Measurements from ENCODE around the gene PNLIP.

PNLIP gene

DNA sequence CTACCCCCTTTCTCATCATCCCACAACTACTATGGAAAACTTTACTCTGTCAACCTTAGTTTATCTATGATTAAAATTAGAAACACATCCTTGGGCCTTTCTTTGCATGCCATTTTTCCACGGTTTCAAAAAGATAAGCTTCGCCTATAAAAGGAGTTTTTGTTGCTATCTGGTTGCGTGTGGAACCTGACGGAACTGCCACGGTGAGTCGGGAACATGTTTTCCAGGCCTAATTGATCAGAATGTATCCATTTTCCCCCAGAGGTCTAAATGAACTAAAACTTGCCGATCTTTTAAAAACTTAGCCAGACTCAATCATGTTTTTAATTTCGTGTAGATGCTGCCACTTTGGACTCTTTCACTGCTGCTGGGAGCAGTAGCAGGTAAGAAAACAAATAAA is at the start of gene PNLIP:
Gene PNLIP (plus strand): TSS at position 176 of the 400 bp plus-strand sequence. CDS start 162 bp downstream, at position 338.
- no peak for DNase-seq

DNA sequence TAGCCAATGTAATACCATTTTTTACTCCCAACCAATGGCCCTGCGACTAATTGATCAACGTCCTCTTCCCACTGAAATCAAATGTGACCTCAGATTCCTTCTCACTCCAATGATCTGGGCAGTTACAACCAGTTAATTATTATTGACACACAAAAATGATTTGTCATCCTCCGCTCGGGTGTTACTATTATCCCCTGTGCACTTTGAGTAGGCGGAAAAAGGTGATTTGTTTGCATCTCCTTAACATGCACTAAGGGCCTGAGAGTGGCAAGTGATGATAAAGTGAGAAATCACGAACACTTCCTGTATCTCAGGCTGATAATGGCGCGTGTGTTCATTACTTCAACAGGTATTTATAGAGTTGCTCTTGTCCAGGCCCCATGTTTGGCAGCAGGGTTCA is 40.9 kb upstream of the PNLIP start:
- DNase-seq = no peak

DNA sequence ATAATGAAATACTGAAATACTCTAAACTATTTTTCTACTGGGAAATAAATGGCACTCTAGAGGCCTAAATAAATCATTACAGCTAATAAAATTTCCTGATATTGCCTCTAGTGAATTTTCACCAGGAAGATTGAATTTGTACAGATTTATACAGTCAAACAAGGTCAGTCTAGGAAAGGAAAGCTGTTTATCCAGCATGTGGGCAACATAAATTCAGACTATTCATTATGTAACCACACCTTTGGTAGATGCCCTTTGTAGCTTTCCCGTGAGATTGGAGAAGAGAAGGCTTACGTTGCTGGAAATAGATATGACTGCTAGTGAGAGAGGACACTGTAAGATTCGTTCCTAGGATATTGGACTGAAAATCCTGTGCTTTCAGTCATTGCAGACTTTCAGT is 35.2 kb upstream of the PNLIP start:
- DNase-seq = no peak

DNA sequence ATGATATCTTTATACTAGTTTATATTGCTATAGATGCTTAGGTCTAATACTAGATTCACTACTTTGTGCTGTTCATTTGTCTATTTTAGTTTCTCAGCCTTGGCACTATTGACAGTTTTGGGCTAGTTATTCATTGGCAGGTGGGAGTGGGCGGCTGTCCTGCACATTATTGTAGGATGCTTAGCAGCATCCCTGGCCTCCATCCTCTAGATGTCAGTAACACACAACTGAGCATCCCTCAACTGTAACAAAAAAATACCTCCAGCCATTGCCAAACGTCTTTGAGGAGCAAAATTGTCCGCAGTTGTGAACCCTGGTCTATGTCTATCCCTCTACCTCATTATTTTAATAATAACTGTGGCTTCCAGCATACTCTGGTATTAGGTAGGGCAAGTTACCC is 34.4 kb upstream of the PNLIP start:
- DNase-seq = no peak

DNA sequence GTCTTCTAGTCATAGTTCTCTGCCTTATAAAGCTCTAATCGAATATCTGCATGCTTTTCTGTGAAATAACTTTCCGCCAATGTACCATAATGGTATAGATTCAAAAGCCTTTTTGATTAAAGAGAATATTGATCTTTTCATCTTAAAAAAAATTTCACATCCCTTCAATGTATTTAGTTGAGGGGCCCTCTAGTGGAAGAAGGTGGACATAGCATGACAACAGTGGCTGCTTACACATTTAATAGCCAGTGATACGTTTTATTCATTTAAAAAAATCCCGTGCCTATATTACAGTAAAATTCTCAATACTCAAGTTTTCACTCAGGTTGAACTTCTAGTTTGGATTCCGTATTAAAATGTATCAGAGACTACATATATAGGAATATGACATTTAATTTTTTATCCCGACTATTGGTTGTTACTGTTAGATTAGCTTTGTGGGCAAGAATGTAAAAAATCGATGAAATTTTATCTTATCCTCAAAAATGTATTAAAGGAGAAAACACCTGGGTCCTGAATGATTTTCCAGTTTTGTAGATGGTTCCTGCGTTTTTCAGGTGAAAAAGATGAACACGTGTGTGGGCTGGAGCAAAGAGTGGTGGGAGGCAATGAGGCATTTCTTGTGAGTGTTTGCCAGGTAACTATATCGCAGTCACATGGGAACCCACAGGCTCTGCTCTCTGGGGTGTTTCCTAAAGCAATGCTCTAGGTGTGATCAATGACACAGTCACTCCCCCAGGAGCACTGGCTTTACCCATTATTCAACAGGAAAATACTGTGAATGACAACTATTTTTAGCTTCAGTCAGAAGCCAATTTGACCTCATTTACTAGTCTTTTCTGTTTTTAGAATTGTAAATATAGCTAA is 24.1 kb upstream of the PNLIP start:
- no peak for DNase-seq

DNA sequence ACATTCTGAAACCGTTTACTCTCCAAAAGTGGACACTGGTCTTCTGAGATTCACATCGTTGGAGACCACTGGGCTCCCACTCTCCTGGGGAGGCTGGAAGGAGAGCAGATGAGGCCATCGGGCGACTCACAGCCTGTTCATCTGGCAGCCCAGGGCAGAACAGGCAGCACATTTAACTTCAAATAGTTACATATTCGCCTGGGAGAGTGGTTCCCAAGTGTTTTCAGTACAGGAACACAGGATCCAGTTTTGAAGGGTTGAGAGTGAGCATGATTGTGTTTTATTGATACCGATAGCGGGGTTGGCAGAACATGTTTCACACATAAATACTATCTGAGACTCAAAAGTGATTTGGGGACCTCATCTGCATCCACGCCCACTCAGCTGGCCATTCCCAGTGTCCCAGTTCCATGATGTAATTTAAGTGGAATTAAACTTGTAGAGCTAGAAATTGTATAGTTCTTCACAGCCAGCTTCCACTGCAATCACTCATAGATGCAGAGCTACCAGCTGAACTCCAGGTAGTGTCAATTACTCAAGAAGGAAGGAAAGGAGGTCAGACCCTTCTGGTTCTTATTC is 22.8 kb upstream of the PNLIP start:
- no peak for DNase-seq

DNA sequence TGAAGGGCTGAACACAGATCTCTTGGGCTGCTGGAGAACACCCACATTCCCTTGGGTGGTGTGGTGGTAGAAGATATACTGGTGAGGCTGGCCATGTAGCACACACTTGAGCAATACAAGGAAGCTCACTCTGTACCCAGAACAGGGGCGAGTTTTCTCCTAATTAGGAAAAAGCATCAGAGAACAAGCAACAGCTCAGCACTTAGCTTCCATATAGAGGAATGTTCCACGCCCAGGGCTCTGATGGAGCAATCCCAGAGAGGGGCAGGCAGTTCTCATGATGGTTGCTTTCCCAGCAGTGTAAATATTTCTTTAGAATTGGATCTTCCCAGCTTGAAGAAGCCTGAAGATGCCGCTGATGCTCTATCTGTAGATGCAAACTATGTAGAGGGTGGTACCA is 21.0 kb upstream of the PNLIP start:
- no peak for DNase-seq

DNA sequence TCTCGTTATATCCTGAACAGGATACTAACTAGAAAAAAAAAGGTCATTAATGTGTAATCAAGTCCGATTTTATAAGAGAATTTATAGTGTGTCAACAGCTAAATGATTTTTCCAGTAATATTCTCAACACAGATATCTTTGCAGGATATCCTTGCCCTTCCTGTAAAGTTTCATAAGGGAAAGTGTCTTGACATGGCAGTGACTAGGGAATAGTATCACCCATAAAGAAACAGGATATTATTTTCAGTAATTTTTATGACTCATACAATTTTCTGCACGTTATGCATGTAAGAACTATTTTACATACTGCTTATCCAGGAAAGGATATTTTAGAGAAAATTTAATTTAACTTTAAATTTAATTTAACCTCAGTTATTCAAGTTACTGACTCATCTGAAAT is 19.5 kb upstream of the PNLIP start:
- DNase-seq = no peak

DNA sequence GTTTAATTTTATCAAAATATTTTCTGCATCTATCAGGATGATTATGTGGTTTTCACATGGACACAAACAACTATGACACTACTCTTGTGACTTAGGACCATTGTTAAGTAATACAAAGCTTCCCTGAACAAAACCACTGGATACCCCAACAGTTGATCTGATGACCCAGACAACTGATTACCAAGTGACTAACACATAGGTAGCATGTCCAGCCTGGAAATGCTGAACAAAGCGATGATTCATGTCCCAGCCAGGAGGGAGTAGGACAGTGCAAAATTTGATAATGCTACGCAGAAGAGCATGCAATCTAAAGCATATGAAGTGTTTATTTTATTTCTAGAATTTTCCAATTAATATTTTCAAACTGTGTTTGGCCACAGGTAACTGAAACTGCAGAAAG is 8.9 kb upstream of the PNLIP start:
- DNase-seq = no peak

DNA sequence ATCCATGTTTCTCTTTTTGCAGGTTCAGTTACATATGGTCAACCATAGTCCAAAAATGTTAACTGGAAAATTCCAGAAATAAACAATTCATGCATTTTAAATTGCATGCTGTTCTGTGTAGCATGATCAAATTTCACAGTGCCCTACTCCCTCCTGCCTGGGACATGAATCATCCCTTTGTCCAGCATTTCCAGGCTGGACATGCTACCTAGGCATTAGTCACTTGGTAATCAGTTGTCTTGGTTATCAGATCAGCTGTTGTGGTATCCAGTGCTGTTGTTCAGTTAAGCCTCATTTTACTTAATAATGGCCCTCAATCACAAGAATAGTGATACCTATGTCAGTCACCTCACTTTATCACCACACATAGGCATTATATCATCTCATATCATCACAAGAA is 7.3 kb upstream of the PNLIP start:
- no peak for DNase-seq

DNA sequence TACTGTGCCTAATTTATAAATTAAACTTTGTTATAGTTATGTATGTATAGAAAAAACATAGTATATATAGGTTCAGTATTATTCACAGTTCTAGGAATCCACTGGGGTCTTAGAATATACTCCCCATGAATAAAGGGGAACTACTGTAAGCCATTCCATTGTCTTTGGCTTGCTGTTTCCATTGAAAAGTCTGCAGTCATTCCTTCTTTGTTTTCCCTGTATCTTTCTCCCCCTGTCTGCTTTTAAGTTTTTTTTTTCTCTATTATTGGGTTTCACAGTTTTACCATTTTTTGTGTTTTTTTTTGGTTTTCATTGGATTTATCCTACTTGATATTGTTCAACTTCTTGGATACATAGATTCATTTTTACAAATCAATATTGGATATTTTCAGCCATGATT is 6.7 kb upstream of the PNLIP start:
- DNase-seq = no peak

DNA sequence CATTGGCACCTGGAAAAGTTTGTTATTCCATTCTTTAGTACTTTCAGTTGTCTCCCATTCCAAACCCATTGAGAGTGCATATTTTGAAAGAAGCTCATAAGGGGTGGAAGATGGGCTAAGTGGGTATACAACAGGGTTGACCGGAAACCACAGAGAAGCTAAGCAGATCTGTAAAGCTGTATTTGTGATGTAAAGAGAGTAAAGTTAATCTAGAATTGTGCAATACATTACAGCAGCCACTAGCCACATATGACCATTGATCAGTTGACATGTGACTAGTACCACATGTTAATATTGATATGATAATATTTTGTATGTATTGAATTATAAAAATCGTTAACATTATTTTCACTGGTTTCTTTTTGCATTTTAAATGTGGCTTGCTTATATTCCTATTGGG is 4.9 kb upstream of the PNLIP start:
- no peak for DNase-seq

DNA sequence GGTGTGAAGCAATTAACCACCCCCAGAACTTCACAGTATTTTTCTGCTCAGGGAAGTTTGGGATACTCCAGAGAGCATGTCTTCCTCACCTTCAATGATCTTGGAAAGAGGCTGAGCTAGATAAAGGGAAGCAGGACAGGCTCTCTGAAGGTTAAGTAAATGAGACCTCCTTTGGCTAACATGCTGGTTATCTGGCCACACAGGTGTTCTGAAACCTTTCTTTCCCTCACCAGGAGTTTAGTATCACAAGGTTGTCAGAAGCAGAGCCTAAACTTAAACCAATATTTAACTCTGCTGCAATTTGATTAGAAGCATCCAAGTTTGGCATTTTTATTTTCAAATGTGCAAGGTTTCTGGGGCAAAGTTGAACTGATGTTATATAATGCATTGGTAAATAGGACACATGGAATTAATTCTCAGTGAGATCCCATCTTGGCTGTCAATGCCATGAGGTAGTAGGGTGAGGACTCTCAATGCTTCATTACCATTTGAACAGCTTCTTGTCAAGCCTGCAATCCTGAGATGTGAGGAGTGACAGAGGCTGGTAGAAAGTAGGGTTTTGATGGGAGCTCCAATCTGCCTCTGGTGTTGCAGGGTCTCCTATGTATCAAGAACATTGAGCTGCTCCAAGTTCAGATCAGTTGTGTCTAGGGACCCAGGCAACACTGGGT is 3.6 kb upstream of the PNLIP start:
- no peak for DNase-seq

DNA sequence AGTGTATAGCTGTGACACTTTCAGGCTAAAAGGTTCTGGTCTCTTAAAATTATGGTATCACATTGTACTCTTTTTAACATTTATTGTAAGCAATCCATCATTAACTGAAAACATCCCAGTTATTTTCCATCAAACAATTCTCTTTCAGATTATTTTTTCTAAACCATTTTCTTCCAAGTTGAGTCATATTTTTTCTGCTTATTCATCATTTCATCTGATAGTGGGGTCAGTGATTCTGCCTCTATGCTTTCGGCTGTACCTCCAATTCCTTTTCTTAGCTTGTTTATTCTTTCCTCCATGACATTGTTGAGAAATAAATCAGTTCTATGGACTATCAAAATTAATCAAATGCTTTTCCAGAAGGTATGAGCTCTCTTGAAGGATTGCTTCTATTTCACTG is 609 bp upstream of the PNLIP start:
- no peak for DNase-seq

DNA sequence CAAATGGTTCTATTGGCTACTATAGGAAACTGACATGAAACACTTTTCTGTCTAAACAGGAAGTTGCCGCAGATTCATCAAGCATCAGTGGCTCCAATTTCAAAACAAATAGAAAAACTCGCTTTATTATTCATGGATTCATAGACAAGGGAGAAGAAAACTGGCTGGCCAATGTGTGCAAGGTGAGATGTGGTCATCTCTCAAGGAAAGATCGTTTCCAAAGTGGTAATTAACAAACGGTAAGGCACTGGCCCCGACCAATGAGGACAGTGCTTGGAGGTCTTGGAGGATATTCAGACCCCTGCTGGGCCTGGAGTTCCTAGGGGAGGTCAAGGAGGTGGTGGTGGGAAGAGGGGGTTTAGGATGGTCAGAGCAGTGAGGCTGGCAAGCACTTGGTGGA is 2.6 kb downstream of the PNLIP start:
- DNase-seq = no peak

DNA sequence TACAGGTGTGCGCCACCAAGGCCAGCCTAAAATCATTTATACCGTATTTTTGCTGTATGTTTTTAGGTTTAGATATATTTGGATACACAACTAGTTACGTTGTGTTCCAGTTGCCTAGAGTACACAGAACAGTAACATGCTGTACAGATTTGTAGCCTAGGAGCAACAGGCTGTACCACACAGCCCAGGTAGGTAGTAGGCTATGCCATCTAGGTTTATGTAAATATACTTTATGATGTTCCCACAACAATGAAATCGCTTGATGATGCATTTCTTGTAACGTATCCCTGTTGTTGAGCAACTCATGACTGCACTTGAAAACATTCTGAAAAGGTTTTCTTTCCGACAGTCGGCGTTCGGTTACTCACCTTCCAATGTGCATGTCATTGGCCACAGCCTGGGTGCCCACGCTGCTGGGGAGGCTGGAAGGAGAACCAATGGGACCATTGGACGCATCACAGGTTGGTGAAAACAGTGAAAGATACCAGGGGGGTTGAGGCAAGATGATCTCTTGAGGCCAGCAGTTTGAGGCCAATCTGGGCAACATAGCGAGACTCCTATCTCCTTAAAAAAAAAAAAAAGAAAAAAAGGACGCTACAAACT is 7.7 kb downstream of the PNLIP start:
- no peak for DNase-seq

DNA sequence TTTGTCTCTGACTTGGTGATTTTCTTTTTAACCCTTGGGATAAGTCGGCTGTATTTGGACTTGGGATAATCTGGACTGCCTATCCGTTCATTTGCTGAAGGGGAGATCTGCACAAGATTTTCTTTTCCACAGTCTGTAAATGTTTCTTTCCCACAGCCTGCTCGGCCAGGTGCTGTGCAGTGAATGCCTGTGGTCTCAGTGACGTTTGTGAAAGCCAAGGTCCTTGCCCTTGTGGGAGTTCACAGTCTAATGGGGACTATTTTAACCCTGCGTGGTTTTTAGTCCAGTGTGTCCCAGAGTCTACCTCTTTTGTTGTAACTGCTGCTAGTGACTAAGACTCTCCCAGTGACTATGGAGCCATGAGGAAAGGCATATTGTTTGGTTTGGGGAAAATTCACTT is 8.9 kb downstream of the PNLIP start:
- DNase-seq = no peak

DNA sequence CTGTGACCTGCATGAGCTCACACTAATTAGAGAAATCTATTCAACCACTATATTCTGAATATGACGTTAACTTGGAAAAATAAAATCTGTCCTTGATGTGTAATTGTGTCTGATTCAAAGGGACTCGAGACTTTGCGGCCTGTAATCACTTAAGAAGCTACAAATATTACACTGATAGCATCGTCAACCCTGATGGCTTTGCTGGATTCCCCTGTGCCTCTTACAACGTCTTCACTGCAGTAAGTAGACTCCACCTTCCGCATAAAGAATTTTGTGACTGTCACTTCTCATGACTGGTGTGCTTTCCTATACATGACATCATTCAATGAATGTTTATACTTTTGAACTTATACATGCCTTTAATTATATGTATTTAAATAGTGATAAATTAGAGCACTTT is 10.1 kb downstream of the PNLIP start:
- DNase-seq = no peak

DNA sequence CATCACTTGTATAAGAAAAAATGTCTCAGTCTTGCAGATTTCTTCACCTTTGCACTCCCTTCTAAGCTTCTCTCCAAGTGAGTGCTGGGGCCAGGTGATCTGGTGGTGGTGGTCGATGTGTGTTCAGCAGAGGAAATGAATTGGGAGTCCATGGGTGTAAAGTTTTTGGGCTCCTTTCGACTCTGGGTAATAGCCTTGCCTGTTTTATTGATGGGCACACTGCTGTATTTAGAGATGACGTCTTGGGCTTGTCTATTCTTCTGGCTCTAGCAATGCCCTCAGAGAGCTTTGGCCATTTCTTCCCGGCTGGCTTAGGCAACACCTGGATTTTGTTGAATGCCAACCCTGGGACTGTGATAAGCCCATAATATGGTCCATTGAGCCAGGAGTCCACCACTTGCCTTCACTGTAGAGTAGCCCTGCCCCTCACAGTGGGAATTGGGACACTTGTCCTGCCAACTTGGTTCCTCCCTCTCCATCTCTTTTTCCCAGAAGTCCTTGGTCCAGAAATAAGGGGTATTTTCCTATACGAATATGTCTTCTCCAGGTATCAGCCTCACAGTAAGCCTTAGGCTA is 11.7 kb downstream of the PNLIP start:
- no peak for DNase-seq

DNA sequence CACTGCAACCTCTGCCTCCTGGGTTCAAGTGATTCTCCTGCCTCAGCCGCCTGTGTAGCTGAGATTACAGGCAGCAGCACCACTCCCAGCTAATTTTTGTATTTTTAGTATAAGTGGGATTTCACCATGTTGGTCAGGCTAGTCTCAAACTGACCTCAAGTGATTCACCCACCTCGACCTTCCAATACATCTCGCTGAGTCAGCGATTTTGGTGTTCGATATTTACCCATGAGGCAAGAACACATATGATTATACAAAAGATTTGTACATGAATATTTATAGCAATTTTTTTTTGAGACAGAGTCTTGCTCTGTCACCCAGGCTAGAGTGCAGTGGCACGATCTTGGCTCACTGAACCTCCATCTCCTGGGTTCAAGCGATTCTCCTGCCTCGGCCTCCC is 19.8 kb downstream of the PNLIP start:
- DNase-seq = no peak

DNA sequence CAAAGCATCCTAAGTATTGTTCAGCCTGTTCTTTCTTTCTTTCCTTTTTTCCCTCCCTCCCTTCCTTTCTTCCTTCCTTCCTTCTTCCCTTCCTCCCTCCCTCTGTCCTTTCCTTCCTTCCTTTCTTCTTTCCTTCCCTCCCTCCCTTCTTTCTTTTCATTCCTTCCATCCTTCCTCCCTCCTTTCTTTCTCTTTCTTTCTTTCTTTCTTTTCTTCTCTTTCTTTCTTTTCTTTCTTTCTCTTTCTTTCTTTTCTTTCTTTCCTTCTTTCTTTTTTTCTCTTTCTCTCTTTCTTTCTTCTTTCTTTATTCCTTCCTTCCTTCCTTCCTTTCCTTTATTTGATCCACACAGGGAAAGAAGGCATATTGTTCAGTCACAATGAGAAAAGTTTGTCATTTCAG is 21.2 kb downstream of the PNLIP start:
- DNase-seq = no peak

DNA sequence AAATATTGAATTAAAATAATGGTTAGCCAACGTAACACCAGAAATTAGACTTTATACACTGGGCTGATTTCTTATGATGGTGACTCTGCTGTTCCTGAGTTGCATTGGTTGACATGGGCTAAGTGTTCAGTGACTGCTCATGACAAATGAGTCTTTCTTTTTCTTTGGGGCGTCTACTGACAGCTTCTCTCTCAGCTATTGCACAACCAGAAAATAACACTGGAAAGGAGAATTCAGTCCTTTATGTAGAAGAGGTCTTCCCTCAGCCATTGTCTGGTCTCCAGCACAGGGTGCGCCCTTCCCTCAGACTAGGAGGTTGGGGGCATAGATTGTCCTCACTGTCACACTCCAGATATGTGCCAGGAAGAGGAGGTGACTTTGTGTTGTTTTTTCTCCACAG is 21.6 kb downstream of the PNLIP start:
- no peak for DNase-seq

DNA sequence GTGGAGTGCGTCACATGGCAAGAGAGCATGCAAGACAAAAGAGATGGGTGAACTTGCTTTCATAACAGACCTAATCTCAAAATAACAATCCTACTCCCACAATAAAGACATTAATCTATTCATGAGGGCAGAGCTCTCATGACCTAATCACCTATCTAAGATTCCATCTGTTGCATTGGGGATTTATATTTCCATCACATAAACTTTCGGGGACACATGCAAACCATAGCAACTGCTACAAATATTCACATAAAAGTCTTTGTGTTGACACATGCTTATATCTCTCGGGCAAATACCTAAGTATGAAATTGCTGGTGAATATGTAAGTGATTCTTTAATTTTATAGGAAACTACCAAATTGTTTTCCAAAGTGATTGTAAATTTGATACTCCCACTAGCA is 29.1 kb downstream of the PNLIP start:
- no peak for DNase-seq
